K562 (cell line): ENCODE measurements around the gene ARHGAP8. TPM values are rescaled to one million over a fixed set of nuclear protein-coding genes. Genes with fewer than 3 reads are reported as not detected.

Source experiments
- ATAC-seq: fragments of 200-7000 bp; cut with Tn5 transposase; 3 replicates; pipeline ENCODE4 v1.9.1; 2020; ENCODE audit warnings: moderate library complexity
- BruUV-seq: library from RNA; stranded (reverse); fragments of 400-500 nt; replicated peaks from 2 replicates; lab custom pipeline; 2021; lab: Mats Ljungman, UMichigan
- CTCF ChIA-PET: fragments of 300-600 bp; formaldehyde crosslinking; extraction: SDS; loops from one replicate; lab custom pipeline; 2021; ENCODE audit warnings: low intra/inter-chr PET ratio; lab: Yijun Ruan, JAX
- POLR2A ChIA-PET: fragments of 300-600, 350-650 bp; sonication (Branson Sonifier 250); formaldehyde crosslinking; extraction: SDS; loops from one replicate; lab custom pipeline; 2021; ENCODE audit warnings: antibody characterized with exemption, inconsistent platforms; lab: Yijun Ruan, JAX
- DNase-seq, 4 experiments: peaks; one replicate each; pipeline versions ENCODE4 v3.0.0 to v3.0.0-alpha.2; 2011 to 2018; ENCODE audit warnings: low spot score in 3 of 4, mixed read lengths in 3 of 4; ENCODE audit errors: extremely low read depth in 1 of 4
- FAIRE-seq: peaks from 2 replicates; lab custom pipeline; 2011; peaks lifted over from hg19 to GRCh38; lab: Jason Lieb, UNC
- H2AFZ ChIP-seq: 2 replicates; pipeline ENCODE4 v1.6.0; 2011; ENCODE audit warnings: low read depth, low read length, control low read depth, inconsistent platforms
- H3K27ac ChIP-seq: fragments of 200-600 bp; 3 replicates; pipeline ENCODE4 v1.8.0; 2011; ENCODE audit warnings: low read depth, mild to moderate bottlenecking, control low read depth, inconsistent platforms, low read length, moderate library complexity, mixed read lengths; ENCODE audit errors: extremely low read depth
- H3K27me3 ChIP-seq, 2 experiments: fragments of 300-600 bp in 1 of 2; 2 replicates in 1 of 2; 3 replicates in 1 of 2; pipeline versions ENCODE4 v1.6.0 to v1.8.0; 2011; ENCODE audit warnings: inconsistent platforms in 2 of 2, low read length in 2 of 2, mild to moderate bottlenecking in 1 of 2, mixed read lengths in 1 of 2, moderate library complexity in 1 of 2; ENCODE audit not compliant: control insufficient read depth in 2 of 2, insufficient read depth in 2 of 2
- H3K36me3 ChIP-seq: fragments of 300-600 bp; 3 replicates; pipeline ENCODE4 v1.8.0; 2011; ENCODE audit warnings: mild to moderate bottlenecking, low read length, inconsistent platforms; ENCODE audit not compliant: control insufficient read depth, insufficient read depth
- H3K4me1 ChIP-seq, 2 experiments: fragments of 200-600 bp in 1 of 2; replicated peaks in 1 of 2; 2 replicates in 1 of 2; 3 replicates in 1 of 2; pipeline versions ENCODE4 v1.5.1 to v1.8.0; 2011; ENCODE audit warnings: inconsistent platforms in 2 of 2, low read length in 2 of 2, mild to moderate bottlenecking in 1 of 2, mixed read lengths in 1 of 2, moderate library complexity in 1 of 2; ENCODE audit not compliant: control insufficient read depth in 2 of 2, insufficient read depth in 2 of 2
- H3K4me2 ChIP-seq: 2 replicates; pipeline ENCODE4 v1.6.1; 2011; ENCODE audit warnings: low read length, control low read depth, inconsistent platforms, mixed read lengths; ENCODE audit not compliant: insufficient read depth
- H3K4me3 ChIP-seq: fragments of 200-600 bp; sonication (generic), shearing (Covaris generic); 2 replicates; pipeline ENCODE4 v1.5.1; 2016; ENCODE audit warnings: control low read depth, inconsistent platforms
- H3K79me2 ChIP-seq: fragments of 200-600 bp; 3 replicates; pipeline ENCODE4 v1.8.0; 2011; ENCODE audit warnings: low read length, inconsistent platforms; ENCODE audit not compliant: control insufficient read depth, insufficient read depth
- H3K9ac ChIP-seq, 2 experiments: 2 replicates each; pipeline versions ENCODE4 v1.6.0 to v1.6.1; 2011; ENCODE audit warnings: low read depth in 2 of 2, low read length in 2 of 2, control low read depth in 1 of 2, inconsistent platforms in 1 of 2, mild to moderate bottlenecking in 1 of 2, mixed read lengths in 1 of 2; ENCODE audit not compliant: insufficient read depth in 1 of 2
- H3K9me1 ChIP-seq: one replicate; pipeline ENCODE4 v1.6.0; 2011; ENCODE audit warnings: inconsistent platforms, mild to moderate bottlenecking, low read length, moderate library complexity; ENCODE audit not compliant: control insufficient read depth, insufficient read depth
- H3K9me3 ChIP-seq: replicated peaks from 2 replicates; pipeline ENCODE4 v1.5.1; 2011; ENCODE audit warnings: low read depth, low read length, inconsistent platforms; ENCODE audit not compliant: control insufficient read depth, insufficient read depth
- H4K20me1 ChIP-seq: replicated peaks from 2 replicates; pipeline ENCODE4 v1.6.1; 2011; ENCODE audit warnings: low read length, inconsistent platforms, mixed read lengths; ENCODE audit not compliant: control insufficient read depth, insufficient read depth
- AFF4 ChIP-seq: sonication (generic); formaldehyde crosslinking; IDR thresholded peaks from 2 replicates; pipeline ENCODE4 v1.8.0; 2023; ENCODE audit warnings: mild to moderate bottlenecking, missing genetic modification reagents
- ETS1 ChIP-seq: conservative IDR thresholded peaks from 2 replicates; pipeline ENCODE4 v1.6.1; 2011; ENCODE audit warnings: low read depth, mild to moderate bottlenecking, low read length; ENCODE audit not compliant: control insufficient read depth
- FOS ChIP-seq: IDR thresholded peaks from 3 replicates; pipeline ENCODE4 v1.6.1; 2011; ENCODE audit not compliant: insufficient read length; ENCODE audit errors: extremely low read depth
- FOXJ2 ChIP-seq: fragments of 200-800 bp; sonication (Bioruptor generic); IDR thresholded peaks from 2 replicates; pipeline ENCODE4 v1.6.1; 2016; ENCODE audit warnings: missing genetic modification characterization, missing compliant biosample characterization
- IRF2 ChIP-seq: sonication (generic); formaldehyde crosslinking; IDR thresholded peaks from 2 replicates; pipeline ENCODE4 v1.8.1; 2022; ENCODE audit warnings: mild to moderate bottlenecking, missing genetic modification reagents
- NCOA1 ChIP-seq: fragments of 450-650 bp; IDR thresholded peaks from 2 replicates; pipeline ENCODE4 v1.6.1; 2016; ENCODE audit warnings: low read depth
- PHB ChIP-seq: fragments of 250-450 bp; sonication (Bioruptor Pico); IDR thresholded peaks from 2 replicates; pipeline ENCODE4 v1.5.0; 2021
- ZBTB34 ChIP-seq: fragments of 250-450 bp; sonication (Bioruptor Pico); IDR thresholded peaks from 2 replicates; pipeline ENCODE4 v1.8.0; 2021; ENCODE audit warnings: mild to moderate bottlenecking, moderate library complexity
- ZZZ3 ChIP-seq: fragments of 450-650 bp; IDR thresholded peaks from 2 replicates; pipeline ENCODE4 v1.6.1; 2016; ENCODE audit warnings: antibody characterized with exemption, mild to moderate bottlenecking, moderate library complexity
- WGBS: fragments of 100-300 bp; shearing (Covaris generic); methylation state at CpG from one replicate; pipeline ENCODE4 v1.1.6; 2016; ENCODE audit warnings: low coverage, mixed read lengths; ENCODE audit not compliant: insufficient coverage; ENCODE audit errors: missing lambda C conversion rate; 5-methylcytosine and 5-hydroxymethylcytosine counted together
- in situ Hi-C: fragments of 300-500 bp; cut with MboI; formaldehyde crosslinking; loops from 4 replicates; pipeline ENCODE4 v1.15.0; 2018; ENCODE audit warnings: inconsistent platforms, mixed read lengths
- intact Hi-C: fragments of 100-400 bp; cut with micrococcal nuclease; formaldehyde crosslinking; loops from 2 replicates; pipeline ENCODE4 v1.14.2; 2022
- polyA plus RNA-seq, 8 experiments: library from polyadenylated mRNA; depleted of rRNA in 4 of 8; stranded (reverse) in 5 of 8; unstranded in 3 of 8; fragments of >200 nt; fragmentation: Nextera tagmentation in 2 of 8; fragmentation: Illumina TruSeq in 1 of 8; extraction: Ambion mirVana in 2 of 8; extraction: Trizol in 1 of 8; gene quantifications; 2 replicates each; pipeline versions ENCODE4 v1.2.1 to v1.2.3, GENCODE V29; 2011 to 2014; ENCODE audit warnings: inconsistent platforms in 1 of 8, missing spikeins in 1 of 8
- total RNA-seq, 7 experiments: library from RNA; depleted of rRNA in 6 of 7; stranded (reverse); fragments of >200 nt in 6 of 7; fragmentation: Illumina TruSeq in 2 of 7; extraction: Trizol in 2 of 7; gene quantifications; 2 replicates each; pipeline versions ENCODE4 v1.2.1 to v1.2.3, GENCODE V29; 2011 to 2021; ENCODE audit warnings: low replicate concordance in 1 of 7
- TF ChIP-seq, protein P1 (sequence below): fragments of 450-650 bp; IDR thresholded peaks from 2 replicates; pipeline ENCODE4 v1.6.1; 2018; ENCODE audit not compliant: partially characterized antibody
- TF ChIP-seq, protein P2 (sequence below): fragments of 450-650 bp; formaldehyde crosslinking; IDR thresholded peaks from 2 replicates; pipeline ENCODE4 v1.4.0; 2022; ENCODE audit warnings: missing genetic modification characterization

ARHGAP8 gene
- total and polyA plus RNA-seq, 9 of the 15 experiments (the other 6 are each of a cell fraction or from before 2014, with no cell fraction given) = 0.15 to 2.2 (median 0.62) TPM

DNA sequence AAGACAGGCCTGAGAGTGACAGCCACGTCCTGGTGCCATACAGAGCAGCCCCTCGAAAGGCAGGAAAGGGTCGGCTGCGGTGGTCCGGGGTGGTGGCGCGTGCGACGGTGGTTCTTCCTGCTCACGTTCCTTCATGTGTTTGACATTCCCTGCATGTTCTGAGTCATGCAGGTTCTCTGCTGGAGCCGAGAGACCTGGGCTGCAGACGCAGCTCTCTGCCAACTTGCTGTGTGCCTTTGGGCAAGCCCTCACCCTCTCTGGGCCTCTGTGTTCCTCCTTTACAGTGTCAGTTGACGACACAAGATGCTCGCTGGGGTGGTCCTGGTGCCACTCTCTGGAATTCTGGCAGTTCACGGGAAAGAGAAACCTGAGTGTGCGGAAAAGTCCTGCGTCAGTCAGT lies 12.0 kb downstream of the ARHGAP8 start:
- H3K4me2 ChIP-seq = no peak overlapping the region
- H3K36me3 ChIP-seq = no peaks in the 10 kb centered on the region
- BruUV-seq = no TSS peak
- ChIA-PET CTCF (no interaction called here), POLR2A (no interaction called here)
- no peaks in the 10 kb centered on the region for H3K4me1 ChIP-seq
- no peaks in the 10 kb centered on the region for H4K20me1 ChIP-seq
- no peak overlapping the region for H3K27ac ChIP-seq
- WGBS = 18% methylated on average over 12 of the region's 17 CpGs
- no peaks in the 10 kb centered on the region for H3K79me2 ChIP-seq
- no peak overlapping the region for H2AFZ ChIP-seq
- ATAC-seq (no peak), FAIRE-seq (no peak), DNase-seq (no peak)
- no peaks in the 10 kb centered on the region for H3K9me3 ChIP-seq
- H3K4me3 ChIP-seq = no peak overlapping the region
- H3K9me1 ChIP-seq = no peaks in the 10 kb centered on the region
- intact Hi-C loops (no loop called here), in situ Hi-C loops (no loop called here)
- H3K9ac ChIP-seq = no peak overlapping the region
- H3K27me3 ChIP-seq = peaks cover 2 to 30% of the 10 kb centered on the region in 2 experiments; a peak in 3 of 5 replicates
- TF ChIP-seq, protein P1, sequence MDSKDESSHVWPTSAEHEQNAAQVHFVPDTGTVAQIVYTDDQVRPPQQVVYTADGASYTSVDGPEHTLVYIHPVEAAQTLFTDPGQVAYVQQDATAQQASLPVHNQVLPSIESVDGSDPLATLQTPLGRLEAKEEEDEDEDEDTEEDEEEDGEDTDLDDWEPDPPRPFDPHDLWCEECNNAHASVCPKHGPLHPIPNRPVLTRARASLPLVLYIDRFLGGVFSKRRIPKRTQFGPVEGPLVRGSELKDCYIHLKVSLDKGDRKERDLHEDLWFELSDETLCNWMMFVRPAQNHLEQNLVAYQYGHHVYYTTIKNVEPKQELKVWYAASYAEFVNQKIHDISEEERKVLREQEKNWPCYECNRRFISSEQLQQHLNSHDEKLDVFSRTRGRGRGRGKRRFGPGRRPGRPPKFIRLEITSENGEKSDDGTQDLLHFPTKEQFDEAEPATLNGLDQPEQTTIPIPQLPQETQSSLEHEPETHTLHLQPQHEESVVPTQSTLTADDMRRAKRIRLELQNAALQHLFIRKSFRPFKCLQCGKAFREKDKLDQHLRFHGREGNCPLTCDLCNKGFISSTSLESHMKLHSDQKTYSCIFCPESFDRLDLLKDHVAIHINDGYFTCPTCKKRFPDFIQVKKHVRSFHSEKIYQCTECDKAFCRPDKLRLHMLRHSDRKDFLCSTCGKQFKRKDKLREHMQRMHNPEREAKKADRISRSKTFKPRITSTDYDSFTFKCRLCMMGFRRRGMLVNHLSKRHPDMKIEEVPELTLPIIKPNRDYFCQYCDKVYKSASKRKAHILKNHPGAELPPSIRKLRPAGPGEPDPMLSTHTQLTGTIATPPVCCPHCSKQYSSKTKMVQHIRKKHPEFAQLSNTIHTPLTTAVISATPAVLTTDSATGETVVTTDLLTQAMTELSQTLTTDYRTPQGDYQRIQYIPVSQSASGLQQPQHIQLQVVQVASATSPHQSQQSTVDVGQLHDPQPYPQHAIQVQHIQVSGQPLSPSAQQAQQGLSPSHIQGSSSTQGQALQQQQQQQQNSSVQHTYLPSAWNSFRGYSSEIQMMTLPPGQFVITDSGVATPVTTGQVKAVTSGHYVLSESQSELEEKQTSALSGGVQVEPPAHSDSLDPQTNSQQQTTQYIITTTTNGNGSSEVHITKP = no peak
- no peak for TF ChIP-seq FOXJ2 (tag)
- TF ChIP-seq IRF2 (CRISPR knock-in tag) = no peak
- TF ChIP-seq, protein P2, sequence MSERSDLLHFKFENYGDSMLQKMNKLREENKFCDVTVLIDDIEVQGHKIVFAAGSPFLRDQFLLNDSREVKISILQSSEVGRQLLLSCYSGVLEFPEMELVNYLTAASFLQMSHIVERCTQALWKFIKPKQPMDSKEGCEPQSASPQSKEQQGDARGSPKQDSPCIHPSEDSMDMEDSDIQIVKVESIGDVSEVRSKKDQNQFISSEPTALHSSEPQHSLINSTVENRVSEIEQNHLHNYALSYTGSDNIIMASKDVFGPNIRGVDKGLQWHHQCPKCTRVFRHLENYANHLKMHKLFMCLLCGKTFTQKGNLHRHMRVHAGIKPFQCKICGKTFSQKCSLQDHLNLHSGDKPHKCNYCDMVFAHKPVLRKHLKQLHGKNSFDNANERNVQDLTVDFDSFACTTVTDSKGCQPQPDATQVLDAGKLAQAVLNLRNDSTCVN (CRISPR knock-in tag) = no peak
- TF ChIP-seq ETS1 = no peak
- TF ChIP-seq ZBTB34 (CRISPR knock-in tag) = no peak
- TF ChIP-seq NCOA1 = no peak
- no peak for TF ChIP-seq AFF4 (CRISPR knock-in tag)
- TF ChIP-seq FOS = no peak
- no peak for TF ChIP-seq ZZZ3
- no peak for TF ChIP-seq PHB (CRISPR knock-in tag)
